GM12878 (cell line): ENCODE data around the gene NAP1L1. TPM values are rescaled to one million over a fixed set of nuclear protein-coding genes. Genes with fewer than 3 reads are reported as not detected.
A peak's percentile ranks its signal among the peaks of the same experiment; 100 is the strongest.

ENCODE experiments used
- BACH1 ChIP-seq: fragments of 450-650 bp; IDR thresholded peaks from 2 replicates; pipeline ENCODE4 v1.6.1; 2017; ENCODE audit warnings: mild to moderate bottlenecking, borderline replicate concordance
- CEBPZ ChIP-seq: fragments of 150-350 bp; IDR thresholded peaks from 2 replicates; pipeline ENCODE4 v1.6.1; 2016; ENCODE audit warnings: low read depth, low read length
- CREB1 ChIP-seq: IDR thresholded peaks from 2 replicates; pipeline ENCODE4 v1.6.1; 2012; ENCODE audit warnings: low read depth, mild to moderate bottlenecking, inconsistent platforms
- CTCF ChIP-seq, 3 experiments: IDR thresholded peaks in 2 of 3; conservative IDR thresholded peaks in 1 of 3; 2 replicates each; pipeline ENCODE4 v1.5.1; 2011; ENCODE audit warnings: low read depth in 3 of 3, low read length in 3 of 3, mild to moderate bottlenecking in 3 of 3, control low read depth in 2 of 3, moderate library complexity in 2 of 3, inconsistent platforms in 1 of 3, mixed read lengths in 1 of 3; ENCODE audit not compliant: control insufficient read depth in 2 of 3, insufficient read depth in 1 of 3; ENCODE audit errors: extremely low read depth in 1 of 3
- ETV6 ChIP-seq, 2 experiments: fragments of 450-650 bp in 1 of 2; IDR thresholded peaks in 1 of 2; conservative IDR thresholded peaks in 1 of 2; 2 replicates each; pipeline ENCODE4 v1.6.1; 2014; ENCODE audit warnings: antibody characterized with exemption in 1 of 2, borderline replicate concordance in 1 of 2, low read depth in 1 of 2, mild to moderate bottlenecking in 1 of 2, moderate library complexity in 1 of 2
- FOXK2 ChIP-seq: fragments of 450-650 bp; IDR thresholded peaks from 2 replicates; pipeline ENCODE4 v1.6.1; 2017; ENCODE audit warnings: mild to moderate bottlenecking, moderate library complexity
- MYB ChIP-seq: fragments of 150-350 bp; IDR thresholded peaks from 2 replicates; pipeline ENCODE4 v1.6.1; 2014; ENCODE audit warnings: mild to moderate bottlenecking, low read depth, low read length, borderline replicate concordance
- NR2C2 ChIP-seq: IDR thresholded peaks from 2 replicates; pipeline ENCODE4 v1.6.1; 2011; ENCODE audit warnings: borderline replicate concordance, low read depth; ENCODE audit not compliant: control insufficient read depth, insufficient read length
- POLR2A ChIP-seq: IDR thresholded peaks from 2 replicates; pipeline ENCODE4 v1.6.1; 2011; ENCODE audit warnings: low read depth, mild to moderate bottlenecking, low read length
- POLR2AphosphoS2 ChIP-seq: IDR thresholded peaks from 2 replicates; pipeline ENCODE4 v1.6.1; 2011; ENCODE audit warnings: low read depth, mild to moderate bottlenecking, low read length, improper control_type of control experiment, moderate library complexity
- RCOR1 ChIP-seq: conservative IDR thresholded peaks from 2 replicates; pipeline ENCODE4 v1.6.1; 2012; ENCODE audit warnings: low read depth, low read length, improper control_type of control experiment
- SKIL ChIP-seq: fragments of 450-650 bp; IDR thresholded peaks from 2 replicates; pipeline ENCODE4 v1.6.1; 2017; ENCODE audit warnings: mild to moderate bottlenecking, low read depth, inconsistent platforms; ENCODE audit not compliant: poor library complexity, severe bottlenecking
- STAT1 ChIP-seq: fragments of 450-650 bp; conservative IDR thresholded peaks from 2 replicates; pipeline ENCODE4 v1.6.1; 2014; ENCODE audit warnings: antibody characterized with exemption, mild to moderate bottlenecking
- TARDBP ChIP-seq: IDR thresholded peaks from 2 replicates; pipeline ENCODE4 v1.6.1; 2016; ENCODE audit warnings: borderline replicate concordance
- TCF3 ChIP-seq: IDR thresholded peaks from 2 replicates; pipeline ENCODE4 v1.6.1; 2012; ENCODE audit warnings: low read depth, mild to moderate bottlenecking, low read length, borderline replicate concordance; ENCODE audit not compliant: insufficient read depth
- WRNIP1 ChIP-seq: IDR thresholded peaks from 2 replicates; pipeline ENCODE4 v1.6.1; 2011; ENCODE audit warnings: low read depth, low read length, improper control_type of control experiment, borderline replicate concordance
- YBX1 ChIP-seq: fragments of 450-650 bp; IDR thresholded peaks from 2 replicates; pipeline ENCODE4 v1.6.1; 2016; ENCODE audit warnings: antibody characterized with exemption
- ZBTB11 ChIP-seq: fragments of 450-650 bp; formaldehyde crosslinking; IDR thresholded peaks from 2 replicates; pipeline ENCODE4 v1.5.0; 2022; ENCODE audit warnings: mild to moderate bottlenecking, missing genetic modification characterization
- polyA plus RNA-seq, 11 experiments: library from polyadenylated mRNA; depleted of rRNA in 4 of 11; unstranded in 6 of 11; stranded (reverse) in 5 of 11; fragments of >200 nt; fragmentation: Nextera tagmentation in 4 of 11; fragmentation: Illumina TruSeq in 1 of 11; extraction: Ambion mirVana in 4 of 11; extraction: Trizol in 1 of 11; gene quantifications; 1 replicate in 1 of 11; 2 replicates in 10 of 11; pipeline versions ENCODE4 v1.2.1 to v1.2.3, GENCODE V29; 2011 to 2016; ENCODE audit warnings: inconsistent platforms in 2 of 11, missing spikeins in 2 of 11, low read depth in 1 of 11
- total RNA-seq, 4 experiments: library from RNA; depleted of rRNA in 3 of 4; stranded (reverse); fragments of >200 nt in 3 of 4; fragmentation: Illumina TruSeq in 1 of 4; extraction: Trizol in 1 of 4; gene quantifications; 2 replicates each; pipeline versions ENCODE4 v1.2.1 to v1.2.3, GENCODE V29; 2013 to 2021

Gene NAP1L1
- total and polyA plus RNA-seq, 10 of the 15 experiments (the other 5 are each of a cell fraction or from before 2014, with no cell fraction given): 256 to 1,036 (median 536) TPM

GRCh38 chr12:76083904-76084862 lies at the start of gene NAP1L1 (continued):
- TF ChIP-seq ZBTB11 (CRISPR knock-in tag): no peak
- TF ChIP-seq FOXK2: no peak
- no peak for TF ChIP-seq CTCF (IDR thresholded peaks at IDR 0.05 in 2 of 3, conservative IDR thresholded peaks at IDR 0.05 in 1 of 3; ENCODE audit: control insufficient read depth in 2 of 3, extremely low read depth in 1 of 3, insufficient read depth in 1 of 3, low read depth in 3 of 3, low read length in 3 of 3)
- TF ChIP-seq NR2C2: no peak
- TF ChIP-seq SKIL: peak; percentile 2
- no peak for TF ChIP-seq WRNIP1
- no peak for TF ChIP-seq BACH1
- TF ChIP-seq YBX1: no peak
- no peak for TF ChIP-seq STAT1
- no peak for TF ChIP-seq ETV6 (conservative IDR thresholded peaks at IDR 0.05 in 1 of 2, IDR thresholded peaks at IDR 0.05 in 1 of 2; ENCODE audit: borderline replicate concordance in 1 of 2, low read depth in 1 of 2)
- no peak for TF ChIP-seq MYB
- no peak for TF ChIP-seq TARDBP
- no peak for TF ChIP-seq CEBPZ
- peak; percentile 85 for TF ChIP-seq POLR2AphosphoS2
- peak; percentile 94 for TF ChIP-seq POLR2A
- no peak for TF ChIP-seq TCF3
- TF ChIP-seq RCOR1: no peak
- TF ChIP-seq CREB1: peak; percentile 76
